ENCODE results near the gene NTMT1.
A peak's percentile ranks its signal among the peaks of the same experiment; 100 is the strongest.

GRCh38 chr9:129596541-129597331, 29.2 kb upstream of the NTMT1 start:
- TF ChIP-seq CTCF (IDR thresholded peaks at IDR 0.05) (peak in 1 of 3 donors; percentile 7), POLR2A (IDR thresholded peaks at IDR 0.05) (peak; percentile 28)

All from ovary (tissue), 3 donors.